K562 (cell line): ENCODE data around the gene GATAD2B.

Experiments used
- CBFA2T3 ChIP-seq: fragments of 450-650 bp; IDR thresholded peaks from 2 replicates; pipeline ENCODE4 v1.6.1; 2017
- DDX20 ChIP-seq: fragments of 450-650 bp; IDR thresholded peaks from 2 replicates; pipeline ENCODE4 v1.6.1; 2016; ENCODE audit warnings: missing genetic modification characterization, low read depth, mild to moderate bottlenecking, missing compliant biosample characterization, moderate library complexity
- ETV6 ChIP-seq, 3 experiments: fragments of 150-350 bp in 1 of 3; sonication (generic) in 1 of 3; formaldehyde crosslinking in 1 of 3; IDR thresholded peaks; 2 replicates each; pipeline versions ENCODE4 v1.6.1 to v1.8.0; 2014 to 2022; ENCODE audit warnings: borderline replicate concordance in 2 of 3, low read depth in 2 of 3, antibody characterized with exemption in 1 of 3, low read length in 1 of 3, mild to moderate bottlenecking in 1 of 3, missing genetic modification reagents in 1 of 3
- KDM1A ChIP-seq, 2 experiments: fragments of 450-650 bp; IDR thresholded peaks; 2 replicates each; pipeline ENCODE4 v1.6.1; 2016; ENCODE audit warnings: mild to moderate bottlenecking in 2 of 2
- RBM39 ChIP-seq: fragments of 200-400 bp; formaldehyde crosslinking; optimal IDR thresholded peaks from 2 replicates; pipeline ENCODE3; 2018; ENCODE audit warnings: low read depth, low read length
- SMC3 ChIP-seq: conservative IDR thresholded peaks from 2 replicates; pipeline ENCODE4 v1.6.1; 2011; ENCODE audit warnings: low read depth, low read length, improper control_type of control experiment; ENCODE audit not compliant: insufficient read depth
- TF ChIP-seq, protein P1 (sequence below), 3 experiments: IDR thresholded peaks in 2 of 3; conservative IDR thresholded peaks in 1 of 3; 2 replicates each; pipeline ENCODE4 v1.5.1; 2011 to 2012; ENCODE audit warnings: low read length in 3 of 3, mild to moderate bottlenecking in 3 of 3, control low read depth in 2 of 3, improper control_type of control experiment in 1 of 3, inconsistent platforms in 1 of 3, low read depth in 1 of 3, mixed read lengths in 1 of 3, moderate library complexity in 1 of 3; ENCODE audit not compliant: insufficient read depth in 2 of 3

DNA sequence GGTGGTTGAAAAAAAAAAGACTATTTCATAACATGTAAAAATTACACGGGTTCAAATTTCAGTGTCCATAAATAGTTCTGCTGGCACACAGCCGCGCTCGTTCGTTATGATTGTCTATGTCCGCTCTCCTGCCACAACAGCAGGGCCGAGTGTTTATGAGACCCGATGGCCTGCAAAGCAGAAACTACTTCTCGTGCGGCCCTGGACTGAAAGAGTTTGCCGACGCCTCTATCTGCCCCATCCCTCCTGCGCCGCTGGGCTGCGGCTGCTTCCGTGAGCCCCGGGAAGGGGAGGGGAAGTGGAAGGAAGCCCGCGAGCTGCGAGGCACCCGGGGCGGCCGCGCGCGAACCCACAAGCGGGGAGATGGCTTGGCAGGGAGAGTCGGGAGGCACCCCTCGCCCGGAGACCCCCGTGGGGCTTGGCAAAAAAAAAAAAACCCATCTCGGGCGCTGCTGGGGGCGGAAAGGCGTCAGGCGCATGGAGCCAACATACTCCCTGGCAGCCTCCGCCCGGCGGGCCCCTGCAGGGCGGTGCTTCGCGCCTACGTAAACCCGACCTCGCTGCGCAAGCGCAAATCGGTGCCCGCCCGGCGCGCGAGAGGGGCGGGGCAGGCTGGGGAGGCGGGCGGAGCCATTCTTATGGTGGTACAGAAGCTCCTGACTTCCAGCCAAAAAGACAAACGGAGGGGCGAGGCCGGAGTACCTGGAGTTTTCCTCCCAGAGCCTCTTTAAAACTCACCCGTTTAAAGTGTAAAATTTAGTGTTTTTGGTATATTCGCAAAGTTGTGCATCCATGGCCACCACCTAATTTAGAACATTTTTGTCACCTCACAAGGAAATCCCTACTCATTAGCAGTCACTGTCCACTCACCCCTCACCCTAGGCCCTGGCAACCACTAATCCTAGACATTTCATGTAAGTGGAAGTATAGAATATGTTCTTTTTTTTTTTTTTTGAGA, 139.3 kb downstream of the GATAD2B start:
- TF ChIP-seq, protein P1, sequence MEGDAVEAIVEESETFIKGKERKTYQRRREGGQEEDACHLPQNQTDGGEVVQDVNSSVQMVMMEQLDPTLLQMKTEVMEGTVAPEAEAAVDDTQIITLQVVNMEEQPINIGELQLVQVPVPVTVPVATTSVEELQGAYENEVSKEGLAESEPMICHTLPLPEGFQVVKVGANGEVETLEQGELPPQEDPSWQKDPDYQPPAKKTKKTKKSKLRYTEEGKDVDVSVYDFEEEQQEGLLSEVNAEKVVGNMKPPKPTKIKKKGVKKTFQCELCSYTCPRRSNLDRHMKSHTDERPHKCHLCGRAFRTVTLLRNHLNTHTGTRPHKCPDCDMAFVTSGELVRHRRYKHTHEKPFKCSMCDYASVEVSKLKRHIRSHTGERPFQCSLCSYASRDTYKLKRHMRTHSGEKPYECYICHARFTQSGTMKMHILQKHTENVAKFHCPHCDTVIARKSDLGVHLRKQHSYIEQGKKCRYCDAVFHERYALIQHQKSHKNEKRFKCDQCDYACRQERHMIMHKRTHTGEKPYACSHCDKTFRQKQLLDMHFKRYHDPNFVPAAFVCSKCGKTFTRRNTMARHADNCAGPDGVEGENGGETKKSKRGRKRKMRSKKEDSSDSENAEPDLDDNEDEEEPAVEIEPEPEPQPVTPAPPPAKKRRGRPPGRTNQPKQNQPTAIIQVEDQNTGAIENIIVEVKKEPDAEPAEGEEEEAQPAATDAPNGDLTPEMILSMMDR (IDR thresholded peaks at IDR 0.05 in 2 of 3, conservative IDR thresholded peaks at IDR 0.05 in 1 of 3; ENCODE audit: insufficient read depth in 2 of 3, low read depth in 1 of 3, low read length in 3 of 3), result no peak
- TF ChIP-seq KDM1A (IDR thresholded peaks at IDR 0.05) (no peak), CBFA2T3 (no peak), ETV6 (IDR thresholded peaks at IDR 0.05; ENCODE audit: borderline replicate concordance in 1 of 2, low read depth in 2 of 2, low read length in 1 of 2) (no peak; a peak in 1 of 4 replicates), ETV6 (CRISPR knock-in tag; IDR thresholded peaks at IDR 0.05; ENCODE audit: borderline replicate concordance) (no peak), RBM39 (no peak), SMC3 (no peak), DDX20 (tag) (no peak)
